ENCODE measurements around the gene MRPL11. TPM values are rescaled to one million over a fixed set of nuclear protein-coding genes. Genes with fewer than 3 reads are reported as not detected.
"Not testable (repeated sequence)": the region's sequence is repeated elsewhere in the genome, so short reads cannot be mapped to it uniquely, and the experiment has no call there.

MRPL11 gene
- total RNA-seq, 1 donor from 2014 or later = 28.5 TPM

- peak; percentile 24 for ATAC-seq
Observed at GRCh38 chr11:66467034-66467659, 28.5 kb upstream of the MRPL11 start.

GRCh38 chr11:66466225-66467033, 27.8 kb upstream of the MRPL11 start, which contains the start of gene PELI3:
Gene PELI3, plus strand, starts transcription at chr11:66466905. Its CDS starts 1,224 bp downstream, at chr11:66468129.
- peak; percentile 97 for ATAC-seq
- peak; percentile 94 for DNase-seq (ENCODE audit: low spot score)

More at GRCh38 chr11:66467034-66467659, 28.5 kb upstream of the MRPL11 start:
- DNase-seq (ENCODE audit: low spot score) = no peak

GRCh38 chr11:66465373-66466224, 27.0 kb upstream of the MRPL11 start:
- DNase-seq (ENCODE audit: low spot score) = no peak
- ATAC-seq = no peak

GRCh38 chr11:66464916-66465315, 26.3 kb upstream of the MRPL11 start:
- no peak for ATAC-seq
- no peak for DNase-seq (ENCODE audit: low spot score)

GRCh38 chr11:66464116-66464515, 25.5 kb upstream of the MRPL11 start:
- DNase-seq (ENCODE audit: low spot score); ATAC-seq: not testable (repeated sequence)

GRCh38 chr11:66462911-66463310, 24.3 kb upstream of the MRPL11 start:
- DNase-seq (ENCODE audit: low spot score) (no peak), ATAC-seq (no peak)

GRCh38 chr11:66462010-66462409, 23.4 kb upstream of the MRPL11 start:
- no peak for DNase-seq (ENCODE audit: low spot score)
- no peak for ATAC-seq

GRCh38 chr11:66459138-66459778, 20.6 kb upstream of the MRPL11 start:
- no peak for ATAC-seq
- DNase-seq (ENCODE audit: low spot score) = no peak

- no peak for ATAC-seq
Observed at GRCh38 chr11:66457826-66458225, 19.2 kb upstream of the MRPL11 start.

GRCh38 chr11:66454828-66455227, 16.2 kb upstream of the MRPL11 start:
- no peak for DNase-seq (ENCODE audit: low spot score)
- no peak for ATAC-seq

More at GRCh38 chr11:66457826-66458225, 19.2 kb upstream of the MRPL11 start:
- no peak for DNase-seq (ENCODE audit: low spot score)

GRCh38 chr11:66454247-66454646, 15.6 kb upstream of the MRPL11 start:
- DNase-seq (ENCODE audit: low spot score) = no peak
- ATAC-seq = no peak

GRCh38 chr11:66451663-66452062, 13.0 kb upstream of the MRPL11 start:
- ATAC-seq (no peak), DNase-seq (ENCODE audit: low spot score) (no peak)

- ATAC-seq (no peak), DNase-seq (ENCODE audit: low spot score) (no peak)
Observed at GRCh38 chr11:66450560-66450959, 11.9 kb upstream of the MRPL11 start.

- DNase-seq (ENCODE audit: low spot score) = no peak
- ATAC-seq = no peak
Observed at GRCh38 chr11:66448523-66448922, 9.9 kb upstream of the MRPL11 start.

GRCh38 chr11:66447012-66447411, 8.4 kb upstream of the MRPL11 start:
- no peak for DNase-seq (ENCODE audit: low spot score)
- no peak for ATAC-seq

GRCh38 chr11:66443602-66444001, 5.0 kb upstream of the MRPL11 start:
- DNase-seq (ENCODE audit: low spot score) = no peak
- ATAC-seq = no peak

- not testable (repeated sequence) for DNase-seq (ENCODE audit: low spot score); ATAC-seq
Observed at GRCh38 chr11:66440940-66441282, 2.3 kb upstream of the MRPL11 start.

GRCh38 chr11:66440101-66440939, 1.7 kb upstream of the MRPL11 start:
- DNase-seq (ENCODE audit: low spot score); ATAC-seq: not testable (repeated sequence)

- DNase-seq (ENCODE audit: low spot score) (no peak), ATAC-seq (no peak)
Observed at GRCh38 chr11:66437979-66438503, 607 bp downstream of the MRPL11 start.

GRCh38 chr11:66432597-66432996, 6.1 kb downstream of the MRPL11 start:
- DNase-seq (ENCODE audit: low spot score) (no peak), ATAC-seq (no peak)
